ENCODE results near the gene ZNF511. TPM values are rescaled to one million over a fixed set of nuclear protein-coding genes. Genes with fewer than 3 reads are reported as not detected.

The ZNF511 gene
- total and polyA plus RNA-seq, 9 donors = 22.3 to 43.9 (median 37.3) TPM

DNA sequence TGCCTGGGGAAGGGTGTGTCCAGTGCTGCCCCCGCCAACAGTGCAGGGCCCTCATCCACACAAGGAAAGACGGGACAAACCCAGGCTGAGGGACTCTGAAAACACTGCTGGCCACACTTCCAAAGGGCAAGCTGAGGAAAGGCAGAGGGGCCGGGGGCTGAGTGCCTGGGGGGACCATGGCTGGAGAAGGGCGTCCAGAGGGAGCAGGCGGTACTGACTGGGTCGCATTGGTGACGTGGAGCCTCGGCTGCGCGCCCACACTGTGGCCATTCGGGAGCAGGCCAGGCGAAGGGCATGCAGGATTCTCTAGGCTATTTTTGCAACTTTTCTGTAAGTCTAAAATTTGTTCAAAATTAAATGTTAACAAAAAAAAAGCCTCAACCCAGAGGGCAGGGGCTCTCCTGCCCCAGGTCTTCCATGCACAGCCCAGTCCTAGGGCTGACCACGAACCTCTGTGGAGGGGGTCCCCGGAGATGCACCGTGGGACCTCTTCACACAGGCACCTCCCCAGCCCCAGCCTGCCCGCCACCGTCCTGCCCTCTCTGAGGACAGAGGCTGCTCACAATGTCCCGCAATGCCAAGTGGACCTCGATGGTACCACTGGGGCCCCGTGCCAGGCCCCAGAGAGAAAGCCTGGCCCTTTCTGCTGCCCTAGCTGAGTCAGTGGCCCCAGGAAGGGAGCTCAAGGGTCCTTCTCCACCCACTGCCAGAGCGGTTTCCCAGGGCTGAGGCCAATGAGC lies 42.5 kb upstream of the ZNF511 start:
- peaks cover 10% of the 10 kb centered on the region for H3K4me1 ChIP-seq (ENCODE audit: control insufficient read depth, insufficient read depth, low read length)
- no peak for DNase-seq
- H3K9me3 ChIP-seq (replicated peaks; ENCODE audit: control insufficient read depth, low read depth, low read length) = no peaks in the 10 kb centered on the region
- H3K36me3 ChIP-seq (ENCODE audit: control insufficient read depth, insufficient read depth, low read length) = no peaks in the 10 kb centered on the region
- no peak overlapping the region for H3K4me3 ChIP-seq (ENCODE audit: low read length)
- WGBS (ENCODE audit: insufficient coverage) = 87% methylated on average over 12 of the region's 21 CpGs
- H3K27ac ChIP-seq (ENCODE audit: low read length) = no peak overlapping the region
- H3K27me3 ChIP-seq (ENCODE audit: control insufficient read depth, insufficient read depth, low read length) = peaks cover 13% of the 10 kb centered on the region

DNA sequence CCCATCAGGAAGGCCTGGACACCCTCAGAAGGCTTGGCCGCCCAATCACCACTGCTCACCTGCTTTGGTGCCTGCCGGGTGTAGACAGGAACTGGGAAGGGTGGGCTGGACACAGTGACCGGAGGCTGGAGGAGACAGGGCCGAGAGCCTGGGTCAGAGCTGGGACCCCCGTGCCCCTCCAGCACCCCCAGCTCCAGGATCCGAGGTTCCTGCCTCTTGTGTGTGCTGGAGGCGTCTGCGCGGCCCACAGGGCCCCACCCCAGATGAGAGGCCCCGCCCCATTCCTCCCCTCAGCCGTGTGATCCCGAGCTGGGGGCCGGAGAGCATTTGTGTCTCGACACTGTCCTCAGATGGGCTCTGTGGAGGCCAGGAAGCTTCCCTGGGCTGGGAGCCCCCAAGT lies 41.4 kb upstream of the ZNF511 start:
- H3K9me3 ChIP-seq (replicated peaks; ENCODE audit: control insufficient read depth, low read depth, low read length) = no peaks in the 10 kb centered on the region
- H3K27me3 ChIP-seq (ENCODE audit: control insufficient read depth, insufficient read depth, low read length) = peaks cover 13% of the 10 kb centered on the region
- H3K4me3 ChIP-seq (ENCODE audit: low read length) = no peak overlapping the region
- 72% methylated on average over 8 of the region's 14 CpGs for WGBS (ENCODE audit: insufficient coverage)
- no peaks in the 10 kb centered on the region for H3K36me3 ChIP-seq (ENCODE audit: control insufficient read depth, insufficient read depth, low read length)
- H3K4me1 ChIP-seq (ENCODE audit: control insufficient read depth, insufficient read depth, low read length) = peaks cover 5% of the 10 kb centered on the region
- H3K27ac ChIP-seq (ENCODE audit: low read length) = no peak overlapping the region
- no peak for DNase-seq

DNA sequence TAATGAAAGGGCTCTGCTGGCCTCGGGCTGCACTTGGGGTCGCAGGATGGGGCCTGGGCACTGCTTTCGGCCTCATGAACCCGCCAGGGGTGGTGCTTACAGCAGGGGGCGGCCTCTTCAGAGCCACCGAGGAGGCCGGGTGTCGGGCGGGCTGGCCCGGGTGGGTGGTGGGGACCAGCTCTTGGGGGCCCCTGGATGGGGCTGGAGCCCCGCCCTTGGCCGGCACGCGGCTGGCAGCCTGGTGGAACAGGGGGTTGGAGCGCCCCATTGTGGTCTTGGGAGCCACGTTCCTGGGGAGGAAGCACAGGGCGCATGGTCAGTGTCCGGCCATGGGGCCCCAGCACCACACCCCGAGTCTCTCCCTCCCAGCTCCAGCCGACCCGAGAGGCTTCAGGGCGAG lies 40.9 kb upstream of the ZNF511 start:
- H3K4me1 ChIP-seq (ENCODE audit: control insufficient read depth, insufficient read depth, low read length) = no peaks in the 10 kb centered on the region
- H3K36me3 ChIP-seq (ENCODE audit: control insufficient read depth, insufficient read depth, low read length) = no peaks in the 10 kb centered on the region
- H3K27ac ChIP-seq (ENCODE audit: low read length) = no peak overlapping the region
- no peak for DNase-seq
- H3K27me3 ChIP-seq (ENCODE audit: control insufficient read depth, insufficient read depth, low read length) = peaks cover 9% of the 10 kb centered on the region
- H3K9me3 ChIP-seq (replicated peaks; ENCODE audit: control insufficient read depth, low read depth, low read length) = no peaks in the 10 kb centered on the region
- 80% methylated on average over 15 of the region's 22 CpGs for WGBS (ENCODE audit: insufficient coverage)
- H3K4me3 ChIP-seq (ENCODE audit: low read length) = no peak overlapping the region

DNA sequence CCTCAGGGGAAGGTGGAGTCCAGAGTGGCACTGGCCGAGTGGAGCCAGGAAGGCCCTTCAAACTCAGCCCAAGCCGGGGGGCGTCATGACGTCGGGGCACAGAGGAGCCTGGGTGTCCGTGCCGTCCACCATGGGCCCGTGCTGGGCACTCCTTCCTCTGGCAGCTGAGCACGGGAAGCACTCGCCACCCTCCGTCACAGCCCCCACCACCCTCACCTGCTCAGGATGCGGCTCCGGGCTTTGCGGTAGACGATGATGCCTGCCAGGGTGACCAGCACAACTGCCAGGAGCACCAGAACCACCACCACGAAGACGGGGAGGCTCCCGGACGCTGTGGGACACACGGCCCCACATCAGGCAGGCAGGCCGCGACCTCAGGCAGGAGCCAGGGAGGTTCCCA lies 40.2 kb upstream of the ZNF511 start:
- peaks cover 3% of the 10 kb centered on the region for H3K27me3 ChIP-seq (ENCODE audit: control insufficient read depth, insufficient read depth, low read length)
- no peaks in the 10 kb centered on the region for H3K36me3 ChIP-seq (ENCODE audit: control insufficient read depth, insufficient read depth, low read length)
- WGBS (ENCODE audit: insufficient coverage) = 86% methylated on average over 22 of the region's 22 CpGs
- no peak overlapping the region for H3K27ac ChIP-seq (ENCODE audit: low read length)
- H3K4me3 ChIP-seq (ENCODE audit: low read length) = no peak overlapping the region
- H3K4me1 ChIP-seq (ENCODE audit: control insufficient read depth, insufficient read depth, low read length) = no peaks in the 10 kb centered on the region
- no peaks in the 10 kb centered on the region for H3K9me3 ChIP-seq (replicated peaks; ENCODE audit: control insufficient read depth, low read depth, low read length)
- DNase-seq = no peak

DNA sequence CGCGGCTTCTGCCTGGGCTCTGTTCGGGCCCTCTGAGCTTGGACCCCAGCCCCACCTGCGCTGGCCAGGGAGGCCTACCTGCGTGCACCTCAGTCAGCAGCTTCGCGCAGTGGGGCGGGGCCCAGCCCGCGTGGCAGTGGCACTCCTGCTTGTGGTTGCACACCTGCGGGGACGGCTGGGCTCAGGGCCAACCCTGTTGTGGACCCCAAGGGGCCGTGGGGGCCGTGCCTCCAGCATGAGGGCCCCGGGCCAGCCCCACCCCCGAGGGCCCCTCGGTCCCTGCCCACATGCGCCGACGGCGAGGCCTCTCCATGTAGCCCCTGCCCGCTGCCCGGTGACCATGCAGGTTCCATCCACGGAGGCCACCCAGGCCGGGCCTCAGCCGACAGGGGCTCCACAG lies 39.3 kb upstream of the ZNF511 start:
- H3K36me3 ChIP-seq (ENCODE audit: control insufficient read depth, insufficient read depth, low read length) = no peaks in the 10 kb centered on the region
- 74% methylated on average over 26 of the region's 26 CpGs for WGBS (ENCODE audit: insufficient coverage)
- peaks cover 3% of the 10 kb centered on the region for H3K27me3 ChIP-seq (ENCODE audit: control insufficient read depth, insufficient read depth, low read length)
- H3K27ac ChIP-seq (ENCODE audit: low read length) = no peak overlapping the region
- no peaks in the 10 kb centered on the region for H3K9me3 ChIP-seq (replicated peaks; ENCODE audit: control insufficient read depth, low read depth, low read length)
- H3K4me1 ChIP-seq (ENCODE audit: control insufficient read depth, insufficient read depth, low read length) = no peaks in the 10 kb centered on the region
- DNase-seq = no peak
- H3K4me3 ChIP-seq (ENCODE audit: low read length) = no peak overlapping the region

DNA sequence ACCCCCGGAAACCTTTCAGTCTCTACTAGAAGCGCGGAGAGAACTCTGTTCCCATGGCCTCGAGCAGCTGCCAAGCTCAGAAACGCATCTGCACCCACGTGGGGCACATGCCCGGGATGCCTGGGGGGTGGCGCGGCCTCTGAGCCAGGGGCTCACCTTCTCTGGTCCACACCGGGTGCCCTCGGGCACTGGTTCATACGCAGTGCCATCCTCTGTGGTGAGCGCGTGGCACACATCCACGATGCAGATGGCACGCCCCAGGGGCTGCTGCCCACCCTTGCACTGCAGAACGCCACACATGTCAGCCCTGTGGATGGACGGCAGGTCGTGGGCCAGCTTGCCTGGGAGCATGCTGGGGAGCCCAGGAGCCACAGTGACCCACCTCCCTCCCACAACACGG lies 38.5 kb upstream of the ZNF511 start:
- WGBS (ENCODE audit: insufficient coverage) = 80% methylated on average over 20 of the region's 20 CpGs
- H3K9me3 ChIP-seq (replicated peaks; ENCODE audit: control insufficient read depth, low read depth, low read length) = no peaks in the 10 kb centered on the region
- no peak overlapping the region for H3K4me3 ChIP-seq (ENCODE audit: low read length)
- H3K27ac ChIP-seq (ENCODE audit: low read length) = no peak overlapping the region
- H3K36me3 ChIP-seq (ENCODE audit: control insufficient read depth, insufficient read depth, low read length) = no peaks in the 10 kb centered on the region
- H3K27me3 ChIP-seq (ENCODE audit: control insufficient read depth, insufficient read depth, low read length) = peaks cover 12% of the 10 kb centered on the region
- no peak for DNase-seq
- no peaks in the 10 kb centered on the region for H3K4me1 ChIP-seq (ENCODE audit: control insufficient read depth, insufficient read depth, low read length)

DNA sequence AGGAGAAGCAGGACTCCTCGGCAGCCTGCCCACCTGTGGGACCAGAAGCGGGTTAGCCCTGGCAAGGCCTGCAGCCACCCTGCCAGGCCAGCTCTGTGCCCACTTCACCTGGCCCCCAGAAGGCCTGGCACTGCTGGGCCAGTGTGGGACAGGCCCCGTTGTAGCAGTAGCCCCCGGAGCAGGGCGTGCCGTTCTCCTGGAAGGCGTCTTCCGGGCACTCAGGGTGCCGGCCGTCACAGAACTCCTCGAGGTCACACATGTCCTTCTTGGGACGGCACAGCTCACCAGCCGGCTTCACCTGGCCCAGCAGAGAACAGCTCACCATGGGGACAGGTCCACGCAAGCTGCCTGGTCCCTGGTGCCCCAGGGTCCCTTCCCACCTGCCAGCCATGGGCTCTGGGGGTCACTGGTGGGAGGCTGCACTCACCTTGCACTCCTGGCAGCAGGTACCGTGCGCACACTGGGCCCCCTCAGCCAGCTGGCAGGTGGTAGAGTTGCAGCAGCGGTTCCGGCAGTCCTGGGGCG lies 37.9 kb upstream of the ZNF511 start:
- no peak for DNase-seq
- Histone ChIP-seq H3K27me3 (ENCODE audit: control insufficient read depth, insufficient read depth, low read length) (peaks cover 18% of the 10 kb centered on the region), H3K4me3 (ENCODE audit: low read length) (no peak overlapping the region), H3K9me3 (replicated peaks; ENCODE audit: control insufficient read depth, low read depth, low read length) (no peaks in the 10 kb centered on the region), H3K36me3 (ENCODE audit: control insufficient read depth, insufficient read depth, low read length) (no peaks in the 10 kb centered on the region), H3K27ac (ENCODE audit: low read length) (no peak overlapping the region), H3K4me1 (ENCODE audit: control insufficient read depth, insufficient read depth, low read length) (no peaks in the 10 kb centered on the region)
- 83% methylated on average over 19 of the region's 19 CpGs for WGBS (ENCODE audit: insufficient coverage)

DNA sequence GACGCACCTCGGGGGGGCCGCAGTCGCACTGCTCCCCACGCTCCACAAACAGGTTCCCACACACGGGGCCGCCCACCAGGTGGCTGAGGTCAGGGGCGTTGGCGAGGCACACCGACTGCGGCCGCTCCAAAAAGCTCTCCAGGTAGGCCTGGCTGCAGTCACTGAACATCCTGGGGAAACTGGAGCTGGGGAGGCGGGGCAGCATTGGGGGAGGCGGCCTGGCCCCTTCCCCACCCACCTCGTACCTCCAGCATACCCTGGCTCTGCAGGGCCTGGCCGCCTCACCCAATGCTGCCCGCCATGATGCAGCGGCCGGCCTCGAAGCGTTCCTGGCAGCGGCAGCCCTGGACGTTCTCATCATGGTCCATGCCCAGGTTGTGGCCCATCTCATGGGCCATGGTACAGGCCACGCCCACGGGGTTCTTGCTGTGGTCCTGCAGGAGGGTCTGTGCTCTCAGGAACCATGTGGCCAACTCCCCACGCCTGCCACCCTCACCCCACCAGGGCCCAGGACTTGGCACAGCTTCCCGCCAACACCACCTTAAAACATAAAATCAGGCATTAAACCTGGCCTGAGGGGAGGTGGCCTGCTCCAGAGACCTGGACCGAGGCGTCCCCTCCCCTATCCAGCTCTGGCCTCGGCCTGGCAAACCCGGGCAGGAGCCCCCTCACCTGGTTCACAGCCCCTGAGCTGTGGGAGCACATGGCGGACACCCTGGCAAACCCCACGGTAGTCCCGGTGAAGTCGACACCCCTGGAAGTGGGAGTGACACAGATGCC lies 37.0 kb upstream of the ZNF511 start:
- peaks cover 23% of the 10 kb centered on the region for H3K27me3 ChIP-seq (ENCODE audit: control insufficient read depth, insufficient read depth, low read length)
- no peak overlapping the region for H3K4me3 ChIP-seq (ENCODE audit: low read length)
- H3K27ac ChIP-seq (ENCODE audit: low read length) = no peak overlapping the region
- WGBS (ENCODE audit: insufficient coverage) = 65% methylated on average over 33 of the region's 35 CpGs
- no peaks in the 10 kb centered on the region for H3K9me3 ChIP-seq (replicated peaks; ENCODE audit: control insufficient read depth, low read depth, low read length)
- no peaks in the 10 kb centered on the region for H3K36me3 ChIP-seq (ENCODE audit: control insufficient read depth, insufficient read depth, low read length)
- DNase-seq = no peak
- H3K4me1 ChIP-seq (ENCODE audit: control insufficient read depth, insufficient read depth, low read length) = no peaks in the 10 kb centered on the region

DNA sequence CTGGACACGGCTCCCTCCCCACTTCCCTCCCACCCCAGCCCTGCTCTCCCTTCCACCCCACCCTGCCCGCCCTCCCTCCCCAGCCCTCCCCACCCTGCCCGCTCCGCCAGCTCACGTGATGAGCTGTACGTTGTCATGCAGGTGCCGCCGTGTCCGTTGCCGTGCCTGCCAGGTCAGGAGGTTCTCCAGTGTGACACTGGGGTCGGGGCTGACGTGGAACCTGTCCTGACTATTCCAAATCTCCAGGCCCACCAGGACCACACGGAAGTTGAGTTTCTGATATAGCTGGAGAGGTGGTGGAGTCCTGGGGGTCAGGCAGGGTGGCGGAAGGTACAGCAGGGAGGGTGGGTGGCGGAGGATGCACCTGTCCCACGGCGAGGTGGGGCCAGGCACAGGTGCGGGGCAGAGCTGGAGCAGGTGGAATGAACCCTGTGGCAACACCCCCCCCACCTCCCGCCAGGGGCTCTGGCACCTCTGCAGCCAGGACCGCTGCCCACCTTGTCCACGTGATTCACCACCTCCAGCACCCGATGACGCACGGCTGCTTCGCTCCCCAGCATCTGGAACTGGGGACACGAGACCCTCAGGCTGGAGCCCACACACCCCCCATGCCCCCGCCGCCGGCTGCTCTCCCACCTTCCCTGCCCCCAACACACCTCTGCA lies 36.3 kb upstream of the ZNF511 start:
- Histone ChIP-seq H3K27me3 (ENCODE audit: control insufficient read depth, insufficient read depth, low read length) (peaks cover 30% of the 10 kb centered on the region), H3K36me3 (ENCODE audit: control insufficient read depth, insufficient read depth, low read length) (no peaks in the 10 kb centered on the region), H3K4me3 (ENCODE audit: low read length) (no peak overlapping the region), H3K9me3 (replicated peaks; ENCODE audit: control insufficient read depth, low read depth, low read length) (no peaks in the 10 kb centered on the region), H3K27ac (ENCODE audit: low read length) (no peak overlapping the region), H3K4me1 (ENCODE audit: control insufficient read depth, insufficient read depth, low read length) (peaks cover 3% of the 10 kb centered on the region)
- WGBS (ENCODE audit: insufficient coverage) = 78% methylated on average over 22 of the region's 29 CpGs
- DNase-seq = no peak

DNA sequence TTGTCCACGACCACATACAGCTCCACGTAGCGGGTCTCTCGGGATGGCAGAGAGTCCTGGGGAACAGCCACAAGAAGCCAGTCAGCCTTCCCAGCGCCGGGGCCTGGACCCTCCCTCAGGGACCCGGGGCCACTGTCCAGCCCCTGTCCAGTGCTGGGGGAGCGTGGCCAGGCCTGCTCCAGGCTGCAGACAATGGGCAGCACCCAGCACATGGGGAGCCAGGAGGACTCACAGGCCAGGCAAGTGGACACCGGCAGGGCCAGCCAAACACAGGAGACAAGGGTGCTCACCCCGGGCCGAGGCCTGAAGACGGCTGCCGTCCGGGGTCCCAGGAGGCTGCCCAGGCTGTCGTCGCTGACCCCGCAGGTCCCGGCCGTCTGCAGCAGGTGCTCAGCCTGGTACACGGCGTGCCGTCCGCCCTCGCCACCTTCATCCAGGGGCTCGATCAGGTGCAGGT lies 35.7 kb upstream of the ZNF511 start:
- H3K27ac ChIP-seq (ENCODE audit: low read length) = no peak overlapping the region
- 81% methylated on average over 25 of the region's 25 CpGs for WGBS (ENCODE audit: insufficient coverage)
- peaks cover 6% of the 10 kb centered on the region for H3K4me1 ChIP-seq (ENCODE audit: control insufficient read depth, insufficient read depth, low read length)
- H3K27me3 ChIP-seq (ENCODE audit: control insufficient read depth, insufficient read depth, low read length) = peaks cover 33% of the 10 kb centered on the region
- no peaks in the 10 kb centered on the region for H3K36me3 ChIP-seq (ENCODE audit: control insufficient read depth, insufficient read depth, low read length)
- no peak for DNase-seq
- H3K4me3 ChIP-seq (ENCODE audit: low read length) = no peak overlapping the region
- H3K9me3 ChIP-seq (replicated peaks; ENCODE audit: control insufficient read depth, low read depth, low read length) = no peaks in the 10 kb centered on the region
